Measurements from ENCODE around the gene SIK3. TPM values are rescaled to one million over a fixed set of nuclear protein-coding genes. Genes with fewer than 3 reads are reported as not detected.
A peak's percentile ranks its signal among the peaks of the same experiment; 100 is the strongest.

The SIK3 gene
- total and polyA plus RNA-seq, 8 donors: 11.1 to 27.3 (median 24.0) TPM

DNA sequence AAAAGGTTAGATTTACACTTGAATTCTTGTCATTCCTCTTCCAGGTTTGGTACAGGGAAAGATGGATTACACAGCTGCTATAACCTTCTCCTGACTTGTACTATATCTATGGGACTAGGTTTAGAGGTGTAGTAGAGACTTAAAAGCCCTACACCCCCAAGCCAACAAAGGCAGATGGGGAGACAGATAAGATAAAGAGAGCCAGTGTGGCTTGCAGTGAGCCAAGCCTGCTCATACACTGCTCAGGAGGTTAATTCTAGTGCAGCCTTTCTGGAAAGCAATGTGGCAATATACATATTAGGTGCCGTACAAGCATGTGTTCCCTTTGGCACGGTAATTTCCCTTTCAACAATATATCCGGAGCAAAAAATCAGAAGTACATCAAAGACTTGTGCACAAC lies 10.8 kb downstream of the SIK3 start:
- WGBS, 2 donors: 82 to 88% methylated on average over 3 of the region's 3 CpGs
- TF ChIP-seq CTCF (IDR thresholded peaks at IDR 0.05): no peak
- H3K4me3 ChIP-seq: no peak overlapping the region
- H3K4me1 ChIP-seq: peaks cover 5 to 21% (median 16%) of the 10 kb centered on the region in 3 donors
- DNase-seq (no peak), ATAC-seq (no peak), FAIRE-seq (no peak)
- no peak overlapping the region for H3K27ac ChIP-seq
- no peaks in the 10 kb centered on the region for H3K27me3 ChIP-seq
- intact Hi-C loops (cut with DNase I): no loop called here
- no peaks in the 10 kb centered on the region for H3K36me3 ChIP-seq
- H3K9me3 ChIP-seq: no peaks in the 10 kb centered on the region

- no peak for TF ChIP-seq CTCF (IDR thresholded peaks at IDR 0.05)
- ATAC-seq (peak in 3 of 4 donors; percentile 53 to 71 (median 66)), FAIRE-seq (no peak), DNase-seq (no peak)
- 74 to 76% methylated on average over 4 of the region's 4 CpGs for WGBS, 2 donors
- Histone ChIP-seq H3K9me3 (no peaks in the 10 kb centered on the region), H3K4me3 (no peak overlapping the region), H3K27ac (peak overlapping the region in 1 of 4 donors; percentile 41), H3K27me3 (no peaks in the 10 kb centered on the region), H3K36me3 (no peaks in the 10 kb centered on the region), H3K4me1 (peaks cover 3 to 16% (median 15%) of the 10 kb centered on the region in 3 donors)
- intact Hi-C loops (cut with DNase I): no loop called here
Observed at GRCh38 chr11:117084992-117085391, 13.2 kb downstream of the SIK3 start.

DNA sequence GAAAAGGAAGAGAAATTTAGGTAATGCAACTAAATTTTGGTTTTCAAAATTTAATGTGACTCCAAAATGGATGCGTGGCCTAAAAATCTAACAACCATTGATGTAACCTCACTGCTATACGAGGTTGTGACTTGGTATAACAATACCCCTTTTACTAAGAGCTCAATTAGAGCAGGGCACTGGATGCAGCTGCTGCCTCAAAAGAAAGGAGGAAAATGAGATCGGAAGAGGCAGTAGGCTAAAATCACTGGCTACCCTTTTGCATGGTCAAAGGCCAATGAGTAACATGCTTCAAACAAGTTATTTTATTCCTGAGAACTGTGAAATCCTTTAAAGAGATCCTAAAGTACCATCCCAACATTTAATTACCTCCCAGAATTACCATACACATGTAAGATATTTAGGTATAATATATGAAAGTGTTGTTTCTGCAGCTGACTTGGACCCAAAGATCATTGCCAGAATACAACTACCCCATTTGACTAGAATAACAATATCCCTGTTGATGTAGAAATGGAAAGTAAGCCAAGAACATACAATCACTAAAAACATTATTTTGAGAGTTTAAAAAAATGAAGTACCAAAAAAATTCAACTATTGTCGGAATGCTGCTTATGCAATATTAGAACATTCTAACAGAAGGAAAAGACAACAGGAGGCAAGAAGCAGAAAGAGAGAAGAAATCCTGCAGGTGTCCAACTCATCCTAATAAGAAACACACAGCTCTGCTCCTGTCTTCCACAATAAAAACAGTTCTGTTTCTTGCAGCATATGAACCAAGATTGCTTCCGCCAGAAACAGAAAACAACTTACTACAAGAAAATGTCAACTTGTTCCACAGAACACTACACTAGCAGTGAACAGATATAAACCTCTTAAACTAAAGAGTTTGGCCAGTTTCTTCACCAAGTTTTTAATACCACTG lies 15.0 kb downstream of the SIK3 start:
- no peak for ATAC-seq
- H3K4me1 ChIP-seq: peaks cover 3 to 12% (median 10%) of the 10 kb centered on the region in 3 donors
- no peaks in the 10 kb centered on the region for H3K36me3 ChIP-seq
- no peak for TF ChIP-seq CTCF (IDR thresholded peaks at IDR 0.05)
- no peak for DNase-seq
- WGBS, 2 donors: 75 to 81% methylated on average over 5 of the region's 5 CpGs
- H3K27me3 ChIP-seq: no peaks in the 10 kb centered on the region
- H3K9me3 ChIP-seq: no peaks in the 10 kb centered on the region
- intact Hi-C loops (cut with DNase I): no loop called here
- FAIRE-seq: peak; percentile 32
- H3K27ac ChIP-seq: no peak overlapping the region
- no peak overlapping the region for H3K4me3 ChIP-seq

DNA sequence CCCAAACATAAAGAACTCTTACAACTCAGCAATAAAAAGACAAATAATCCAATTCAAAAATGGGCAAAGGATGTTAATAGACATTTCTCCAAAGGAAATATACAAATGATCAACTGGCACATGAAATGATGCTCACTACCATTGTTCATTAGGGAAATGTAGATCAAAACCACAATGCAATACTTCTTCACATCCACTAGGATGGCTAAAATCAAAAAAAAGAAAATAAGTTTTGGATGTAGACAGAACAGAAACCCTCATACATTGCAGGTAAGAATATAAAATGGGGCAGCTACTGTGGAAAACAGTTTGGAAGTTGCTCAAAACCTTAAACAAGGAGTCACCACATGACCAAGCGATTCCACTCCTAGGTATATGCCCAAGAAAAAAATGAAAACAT lies 16.3 kb downstream of the SIK3 start:
- FAIRE-seq (no peak), DNase-seq (no peak), ATAC-seq (no peak)
- H3K4me3 ChIP-seq: no peak overlapping the region
- no peak for TF ChIP-seq CTCF (IDR thresholded peaks at IDR 0.05)
- peaks cover 10 to 22% (median 21%) of the 10 kb centered on the region in 3 donors for H3K4me1 ChIP-seq
- intact Hi-C loops (cut with DNase I): no loop called here
- H3K27ac ChIP-seq: no peak overlapping the region
- no peaks in the 10 kb centered on the region for H3K27me3 ChIP-seq
- H3K36me3 ChIP-seq: no peaks in the 10 kb centered on the region
- WGBS, 2 donors: 96 to 98% methylated on average over 1 of the region's 1 CpG
- no peaks in the 10 kb centered on the region for H3K9me3 ChIP-seq

GRCh38 chr11:117080370-117080769 lies 17.9 kb downstream of the SIK3 start:
- H3K36me3 ChIP-seq: no peaks in the 10 kb centered on the region
- H3K4me1 ChIP-seq: peaks cover 14 to 24% (median 22%) of the 10 kb centered on the region in 3 donors
- TF ChIP-seq CTCF (IDR thresholded peaks at IDR 0.05): no peak
- intact Hi-C loops (cut with DNase I): no loop called here
- H3K27me3 ChIP-seq: no peaks in the 10 kb centered on the region
- H3K27ac ChIP-seq: no peak overlapping the region
- WGBS, 2 donors: 92 to 93% methylated on average over 5 of the region's 5 CpGs
- DNase-seq (no peak), ATAC-seq (no peak), FAIRE-seq (no peak)
- H3K4me3 ChIP-seq: no peak overlapping the region
- no peaks in the 10 kb centered on the region for H3K9me3 ChIP-seq
